GM12873 (cell line): ENCODE measurements around the gene C2orf72.

ENCODE experiments used
- TF ChIP-seq, protein P1 (sequence below): IDR thresholded peaks from 2 replicates; pipeline ENCODE4 v1.5.1; 2012; ENCODE audit warnings: low read depth, mild to moderate bottlenecking, moderate library complexity, low read length, control low read depth; ENCODE audit not compliant: insufficient read depth; ENCODE audit errors: missing control alignments

Gene C2orf72

GRCh38 chr2:231037202-231037730 lies at the start of gene C2orf72:
TSS of gene C2orf72 (plus strand) at chr2:231037523. CDS start at chr2:231037566, 43 bp downstream.
- TF ChIP-seq, protein P1, sequence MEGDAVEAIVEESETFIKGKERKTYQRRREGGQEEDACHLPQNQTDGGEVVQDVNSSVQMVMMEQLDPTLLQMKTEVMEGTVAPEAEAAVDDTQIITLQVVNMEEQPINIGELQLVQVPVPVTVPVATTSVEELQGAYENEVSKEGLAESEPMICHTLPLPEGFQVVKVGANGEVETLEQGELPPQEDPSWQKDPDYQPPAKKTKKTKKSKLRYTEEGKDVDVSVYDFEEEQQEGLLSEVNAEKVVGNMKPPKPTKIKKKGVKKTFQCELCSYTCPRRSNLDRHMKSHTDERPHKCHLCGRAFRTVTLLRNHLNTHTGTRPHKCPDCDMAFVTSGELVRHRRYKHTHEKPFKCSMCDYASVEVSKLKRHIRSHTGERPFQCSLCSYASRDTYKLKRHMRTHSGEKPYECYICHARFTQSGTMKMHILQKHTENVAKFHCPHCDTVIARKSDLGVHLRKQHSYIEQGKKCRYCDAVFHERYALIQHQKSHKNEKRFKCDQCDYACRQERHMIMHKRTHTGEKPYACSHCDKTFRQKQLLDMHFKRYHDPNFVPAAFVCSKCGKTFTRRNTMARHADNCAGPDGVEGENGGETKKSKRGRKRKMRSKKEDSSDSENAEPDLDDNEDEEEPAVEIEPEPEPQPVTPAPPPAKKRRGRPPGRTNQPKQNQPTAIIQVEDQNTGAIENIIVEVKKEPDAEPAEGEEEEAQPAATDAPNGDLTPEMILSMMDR: no peak

DNA sequence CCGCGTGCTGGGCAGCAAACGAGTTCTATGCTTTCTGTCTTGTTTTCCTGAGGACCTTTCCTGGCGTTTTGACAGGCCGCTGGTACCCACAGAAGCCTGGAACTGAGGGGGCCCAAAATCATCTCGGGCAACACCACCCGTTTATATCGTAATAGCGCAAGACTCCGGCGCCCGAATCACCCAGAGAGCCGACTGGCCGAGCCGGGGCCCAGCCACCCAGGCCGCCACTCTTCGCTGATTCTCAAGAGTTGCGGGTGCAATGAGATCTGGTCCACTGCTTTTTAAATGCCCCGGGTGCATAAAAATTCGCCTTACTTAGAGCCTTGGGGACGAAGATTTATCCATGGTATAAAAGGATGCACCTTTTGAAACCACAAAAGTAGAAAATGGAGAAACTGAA lies 47.6 kb upstream of the C2orf72 start:
- TF ChIP-seq, protein P1: no peak

- TF ChIP-seq, protein P1: no peak
Observed at GRCh38 chr2:230990131-230990898, 47.0 kb upstream of the C2orf72 start.

DNA sequence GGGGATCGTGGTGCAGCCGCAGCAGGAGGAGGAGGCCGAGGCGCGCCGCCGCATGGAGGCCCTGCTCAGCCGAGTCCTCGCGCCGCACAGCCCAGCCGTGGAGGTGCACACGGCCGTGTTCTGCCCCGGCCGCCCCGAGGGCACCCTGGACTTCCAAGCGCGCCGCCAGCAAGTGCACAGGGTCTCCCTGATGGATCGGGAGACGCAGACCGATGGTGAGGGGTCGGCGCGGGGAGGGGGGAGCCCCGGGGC lies 46.5 kb upstream of the C2orf72 start:
- TF ChIP-seq, protein P1: no peak

GRCh38 chr2:230991598-230991997 lies 45.7 kb upstream of the C2orf72 start:
- TF ChIP-seq, protein P1: no peak

GRCh38 chr2:230995821-230996220 lies 41.5 kb upstream of the C2orf72 start, which contains the start of gene SPATA3:
TSS of gene SPATA3 (plus strand) at chr2:230996121. CDS start at chr2:230996234, 113 bp downstream.
- TF ChIP-seq, protein P1: no peak

DNA sequence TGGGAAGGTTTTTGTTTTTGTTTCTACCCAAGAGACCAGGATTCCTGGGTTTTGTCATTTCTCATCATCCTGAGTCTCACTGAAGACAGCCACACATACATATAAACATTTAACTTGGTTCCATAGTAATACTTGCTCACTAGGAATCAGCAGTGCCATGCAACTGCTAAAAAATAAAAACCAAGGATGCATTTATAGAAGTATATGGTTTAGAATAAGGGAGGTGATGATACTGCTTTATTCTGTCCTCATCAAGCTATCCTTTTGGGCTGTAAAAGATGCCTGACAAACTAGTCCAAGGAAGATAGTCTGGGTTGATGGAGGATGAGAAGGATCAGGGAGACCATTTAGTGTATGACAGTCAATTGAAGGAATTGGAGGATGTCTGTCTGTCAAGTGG lies 40.7 kb upstream of the C2orf72 start:
- TF ChIP-seq, protein P1: no peak
